Spleen (tissue), 11 donors: ENCODE measurements around the gene PDE4B. TPM values are rescaled to one million over a fixed set of nuclear protein-coding genes. Genes with fewer than 3 reads are reported as not detected.

Source experiments
- DNase-seq: peaks from one replicate; pipeline ENCODE4 v3.0.0-alpha.2; 2020
- H3K27ac ChIP-seq, 8 donors: fragments of 200-600 bp; sonication (generic) in 7 of 8; 1 replicate in 4 of 8; 2 replicates in 4 of 8; pipeline versions ENCODE4 v1.5.0 to v1.8.0; 2016 to 2021; ENCODE audit warnings: inconsistent platforms in 4 of 8, mild to moderate bottlenecking in 4 of 8, moderate library complexity in 1 of 8
- H3K27me3 ChIP-seq, 7 donors: fragments of 200-600 bp; sonication (generic) in 6 of 7; replicated peaks in 1 of 7; 1 replicate in 4 of 7; 2 replicates in 3 of 7; pipeline versions ENCODE4 v1.5.0 to v1.8.0; 2016 to 2021; ENCODE audit warnings: inconsistent platforms in 3 of 7, mild to moderate bottlenecking in 1 of 7
- H3K36me3 ChIP-seq, 6 donors: fragments of 200-600 bp; sonication (generic) in 5 of 6; 1 replicate in 4 of 6; 2 replicates in 2 of 6; pipeline versions ENCODE4 v1.5.0 to v1.8.0; 2016 to 2021; ENCODE audit warnings: inconsistent platforms in 2 of 6
- H3K4me1 ChIP-seq, 6 donors: fragments of 200-600 bp; sonication (generic) in 5 of 6; 1 replicate in 3 of 6; 2 replicates in 3 of 6; pipeline versions ENCODE4 v1.5.0 to v1.8.0; 2016 to 2021; ENCODE audit warnings: inconsistent platforms in 3 of 6
- H3K4me3 ChIP-seq, 8 donors: fragments of 200-600 bp; sonication (generic) in 7 of 8; 1 replicate in 4 of 8; 2 replicates in 4 of 8; pipeline versions ENCODE4 v1.5.0 to v1.8.0; 2016 to 2021; ENCODE audit warnings: inconsistent platforms in 4 of 8, mild to moderate bottlenecking in 4 of 8, moderate library complexity in 2 of 8
- H3K9me3 ChIP-seq, 8 donors: fragments of 200-600 bp; sonication (generic) in 7 of 8; 1 replicate in 4 of 8; 2 replicates in 4 of 8; pipeline versions ENCODE4 v1.5.0 to v1.8.0; 2016 to 2021; ENCODE audit warnings: inconsistent platforms in 4 of 8
- POLR2A ChIP-seq, 3 donors: fragments of 450-650 bp; IDR thresholded peaks; one replicate each; pipeline ENCODE4 v1.5.1; 2017; ENCODE audit warnings: antibody characterized with exemption in 3 of 3, mild to moderate bottlenecking in 1 of 3
- POLR2AphosphoS5 ChIP-seq, 3 donors: sonication (generic); formaldehyde crosslinking; IDR thresholded peaks; one replicate each; pipeline ENCODE4 v1.5.1; 2017; ENCODE audit warnings: antibody characterized with exemption in 3 of 3
- WGBS, 5 donors: extraction: QIAGEN DNeasy Blood & Tissue Kit in 3 of 5; methylation state at CpG; one replicate each; pipeline versions ENCODE4 v1.1.5 to v1.1.7; 2013 to 2018; 5-methylcytosine and 5-hydroxymethylcytosine counted together
- intact Hi-C: fragments of 100-400 bp; cut with DNase I; formaldehyde crosslinking; loops from one replicate; pipeline ENCODE4 v1.15.0; 2023; ENCODE audit warnings: low total_unique reads
- polyA plus RNA-seq, 3 donors: library from polyadenylated mRNA; stranded (reverse); fragments of 200-250 nt; gene quantifications; one replicate each; pipeline ENCODE4 v1.2.1, GENCODE V29; 2013
- total RNA-seq, 7 donors: library from RNA; depleted of rRNA in 3 of 7; stranded (reverse); fragments of >200 nt in 3 of 7; fragmentation: NEBNext Ultra II Directional in 4 of 7; extraction: Animal tissue kit (Norgen Biotek cat#: 25700) in 4 of 7; gene quantifications; one replicate each; pipeline versions ENCODE4 v1.1.0 to v1.2.1, GENCODE V29; 2016 to 2021
- TF ChIP-seq, protein P1 (sequence below), 11 experiments: fragments of 200-600 bp in 7 of 11; fragments of 450-650 bp in 4 of 11; sonication (generic) in 4 of 11; IDR thresholded peaks in 8 of 11; conservative IDR thresholded peaks in 3 of 11; 1 replicate in 7 of 11; 2 replicates in 4 of 11; pipeline versions ENCODE4 v1.4.0 to v1.8.0; 2016 to 2021; ENCODE audit warnings: antibody characterized with exemption in 11 of 11, inconsistent platforms in 4 of 11, mild to moderate bottlenecking in 1 of 11
- donor health status: healthy with polysubstance abuse.
- donor health status: DM: no; HTN: no; CAD: no; lungs with moderate emphysema.
- donor health status: DM: no; HTN: no; CAD: no.
- donor health status: Bipolar disorder and iron deficiency.
- donor health status: healthy.
- donor health status: DM: no; HTN: no; CAD: no.
- donor health status: DM: yes; HTN: yes; CAD: no.

Gene PDE4B
- total and polyA plus RNA-seq, 10 donors, result 12.6 to 88.2 (median 51.9) TPM

DNA sequence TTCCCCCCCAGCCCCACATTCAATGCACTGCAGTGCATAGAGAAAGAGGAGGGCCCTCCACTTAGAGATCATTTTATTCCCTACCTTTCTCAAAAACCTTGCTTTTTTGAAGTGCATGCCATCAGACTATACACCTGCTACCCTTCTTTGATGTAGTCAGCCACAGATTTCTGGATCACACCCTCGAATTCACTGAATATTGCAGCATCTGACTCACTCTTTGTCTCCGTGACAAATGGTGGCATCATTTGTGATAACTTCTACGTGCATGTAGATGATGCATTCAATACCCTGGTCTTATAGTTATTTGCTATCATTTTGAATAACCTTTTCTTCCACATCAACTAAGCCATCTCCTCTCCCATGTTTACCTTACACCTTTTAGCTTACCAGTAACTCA, 431.0 kb downstream of the PDE4B start:
- intact Hi-C loops, result no loop called here
- Histone ChIP-seq H3K9me3 (no peaks in the 10 kb centered on the region), H3K27me3 (peaks cover 0 to 6% (median 0%) of the 10 kb centered on the region in 7 donors), H3K4me3 (no peak overlapping the region), H3K4me1 (no peaks in the 10 kb centered on the region), H3K27ac (no peak overlapping the region), H3K36me3 (no peaks in the 10 kb centered on the region)
- 69 to 82% (median 75%) methylated on average over 3 of the region's 3 CpGs for WGBS, 5 donors
- TF ChIP-seq POLR2A (IDR thresholded peaks at IDR 0.05) (no peak), POLR2AphosphoS5 (IDR thresholded peaks at IDR 0.05) (no peak)
- TF ChIP-seq, protein P1, sequence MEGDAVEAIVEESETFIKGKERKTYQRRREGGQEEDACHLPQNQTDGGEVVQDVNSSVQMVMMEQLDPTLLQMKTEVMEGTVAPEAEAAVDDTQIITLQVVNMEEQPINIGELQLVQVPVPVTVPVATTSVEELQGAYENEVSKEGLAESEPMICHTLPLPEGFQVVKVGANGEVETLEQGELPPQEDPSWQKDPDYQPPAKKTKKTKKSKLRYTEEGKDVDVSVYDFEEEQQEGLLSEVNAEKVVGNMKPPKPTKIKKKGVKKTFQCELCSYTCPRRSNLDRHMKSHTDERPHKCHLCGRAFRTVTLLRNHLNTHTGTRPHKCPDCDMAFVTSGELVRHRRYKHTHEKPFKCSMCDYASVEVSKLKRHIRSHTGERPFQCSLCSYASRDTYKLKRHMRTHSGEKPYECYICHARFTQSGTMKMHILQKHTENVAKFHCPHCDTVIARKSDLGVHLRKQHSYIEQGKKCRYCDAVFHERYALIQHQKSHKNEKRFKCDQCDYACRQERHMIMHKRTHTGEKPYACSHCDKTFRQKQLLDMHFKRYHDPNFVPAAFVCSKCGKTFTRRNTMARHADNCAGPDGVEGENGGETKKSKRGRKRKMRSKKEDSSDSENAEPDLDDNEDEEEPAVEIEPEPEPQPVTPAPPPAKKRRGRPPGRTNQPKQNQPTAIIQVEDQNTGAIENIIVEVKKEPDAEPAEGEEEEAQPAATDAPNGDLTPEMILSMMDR (IDR thresholded peaks at IDR 0.05 in 8 of 11, conservative IDR thresholded peaks at IDR 0.05 in 3 of 11), result no peak
- DNase-seq, result no peak

DNA sequence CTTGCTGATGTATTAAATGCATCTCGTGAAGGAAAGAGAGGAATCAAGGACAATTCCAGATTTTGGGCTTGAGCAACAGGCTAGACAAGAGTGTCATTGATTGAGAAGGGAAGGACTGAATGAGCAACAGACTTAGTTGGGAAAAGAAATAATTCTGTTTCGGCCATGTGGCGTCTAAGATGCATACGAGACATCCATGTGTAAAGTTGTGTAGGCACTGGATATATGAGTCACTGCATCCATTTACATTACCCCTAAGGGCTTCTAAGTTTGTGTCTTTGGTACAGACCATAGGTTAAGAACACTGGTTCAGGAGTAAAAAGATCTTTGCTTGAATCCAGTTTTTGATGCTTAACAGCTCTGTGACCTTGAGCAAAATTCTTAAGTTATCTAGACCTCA, 434.3 kb downstream of the PDE4B start:
- TF ChIP-seq, protein P1 (IDR thresholded peaks at IDR 0.05 in 8 of 11, conservative IDR thresholded peaks at IDR 0.05 in 3 of 11), result no peak
- no peak for TF ChIP-seq POLR2AphosphoS5 (IDR thresholded peaks at IDR 0.05)
- TF ChIP-seq POLR2A (IDR thresholded peaks at IDR 0.05), result no peak
- Histone ChIP-seq H3K36me3 (no peaks in the 10 kb centered on the region), H3K9me3 (no peaks in the 10 kb centered on the region), H3K4me3 (no peak overlapping the region), H3K4me1 (no peaks in the 10 kb centered on the region), H3K27me3 (peaks cover 0 to 6% (median 0%) of the 10 kb centered on the region in 7 donors), H3K27ac (no peak overlapping the region)
- no peak for DNase-seq
- WGBS, 5 donors, result 79 to 95% (median 91%) methylated on average over 4 of the region's 4 CpGs
- intact Hi-C loops, result no loop called here

DNA sequence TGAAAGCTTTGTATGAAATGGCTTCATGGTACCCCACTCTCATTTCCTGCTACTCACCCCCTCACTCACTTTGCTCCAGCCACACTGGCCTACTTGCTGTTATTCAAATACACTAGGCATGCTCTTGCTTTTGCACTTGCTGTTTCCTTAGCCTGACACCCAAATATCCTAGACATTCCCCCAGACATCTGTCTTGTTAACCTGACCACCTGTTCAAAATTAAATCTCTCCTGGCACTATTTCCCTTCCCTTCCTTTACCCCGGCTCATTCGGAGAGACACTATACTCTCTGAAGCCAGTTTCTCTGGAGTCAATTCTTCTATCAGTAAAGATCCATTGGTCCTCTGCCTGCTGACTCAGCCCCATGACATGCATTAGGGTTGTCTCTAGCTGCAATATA, 435.3 kb downstream of the PDE4B start:
- no peak for DNase-seq
- Histone ChIP-seq H3K4me3 (no peak overlapping the region), H3K4me1 (no peaks in the 10 kb centered on the region), H3K9me3 (no peaks in the 10 kb centered on the region), H3K27ac (no peak overlapping the region), H3K27me3 (peaks cover 0 to 6% (median 0%) of the 10 kb centered on the region in 7 donors), H3K36me3 (no peaks in the 10 kb centered on the region)
- WGBS, 5 donors, result 93 to 100% (median 98%) methylated on average over 2 of the region's 2 CpGs
- TF ChIP-seq POLR2A (IDR thresholded peaks at IDR 0.05) (no peak), POLR2AphosphoS5 (IDR thresholded peaks at IDR 0.05) (no peak)
- TF ChIP-seq, protein P1 (IDR thresholded peaks at IDR 0.05 in 8 of 11, conservative IDR thresholded peaks at IDR 0.05 in 3 of 11), result no peak
- intact Hi-C loops, result no loop called here

DNA sequence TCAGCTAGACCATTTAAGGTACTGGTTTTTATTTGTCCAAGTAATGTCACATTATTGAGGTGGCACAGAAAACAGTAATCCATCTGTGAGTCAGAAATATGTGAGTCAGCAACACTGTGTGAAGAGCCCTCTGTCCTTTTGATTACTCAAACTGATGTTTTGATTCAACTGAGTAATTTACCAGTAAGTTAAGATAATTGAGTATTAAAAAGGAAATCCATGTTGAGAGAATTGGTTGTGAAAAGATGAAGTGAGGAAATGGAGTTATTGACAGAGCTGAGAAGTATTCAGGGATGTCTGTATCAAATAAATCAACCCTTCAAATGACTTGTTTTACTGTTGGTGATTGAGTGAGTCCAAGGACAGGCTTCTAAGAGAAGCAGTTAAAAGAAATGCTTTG, 438.5 kb downstream of the PDE4B start:
- Histone ChIP-seq H3K36me3 (no peaks in the 10 kb centered on the region), H3K27me3 (peaks cover 0 to 3% (median 0%) of the 10 kb centered on the region in 7 donors), H3K4me3 (no peak overlapping the region), H3K4me1 (no peaks in the 10 kb centered on the region), H3K9me3 (no peaks in the 10 kb centered on the region), H3K27ac (no peak overlapping the region)
- TF ChIP-seq, protein P1 (IDR thresholded peaks at IDR 0.05 in 8 of 11, conservative IDR thresholded peaks at IDR 0.05 in 3 of 11), result no peak
- TF ChIP-seq POLR2A (IDR thresholded peaks at IDR 0.05) (no peak), POLR2AphosphoS5 (IDR thresholded peaks at IDR 0.05) (no peak)
- DNase-seq, result no peak
- intact Hi-C loops, result no loop called here
